IPS-NIHi11 (cell line): ENCODE data around the gene SMIM36.
"Not testable (repeated sequence)": the region's sequence is repeated elsewhere in the genome, so short reads cannot be mapped to it uniquely, and the experiment has no call there.

Experiments
- DNase-seq: peaks from one replicate; pipeline ENCODE4 v3.0.0; 2012; ENCODE audit warnings: mixed read lengths, low spot score

Gene SMIM36

GRCh38 chr17:55454906-55455474 lies 56.3 kb downstream of the SMIM36 start:
- DNase-seq, result no peak

GRCh38 chr17:55453839-55454557 lies 57.3 kb downstream of the SMIM36 start:
- no peak for DNase-seq

GRCh38 chr17:55452139-55452790 lies 59.0 kb downstream of the SMIM36 start:
- no peak for DNase-seq

GRCh38 chr17:55451758-55452138 lies 59.5 kb downstream of the SMIM36 start:
- no peak for DNase-seq

GRCh38 chr17:55451203-55451641 lies 60.0 kb downstream of the SMIM36 start:
- no peak for DNase-seq

GRCh38 chr17:55450232-55450825 lies 60.9 kb downstream of the SMIM36 start:
- DNase-seq, result no peak

GRCh38 chr17:55448681-55449080 lies 62.6 kb downstream of the SMIM36 start:
- DNase-seq, result no peak

GRCh38 chr17:55446581-55447205 lies 64.6 kb downstream of the SMIM36 start:
- DNase-seq, result no peak

- DNase-seq, result not testable (repeated sequence)
Observed at GRCh38 chr17:55446004-55446403, 65.2 kb downstream of the SMIM36 start.

GRCh38 chr17:55444471-55445441 lies 66.5 kb downstream of the SMIM36 start:
- DNase-seq, result no peak

GRCh38 chr17:55443904-55444303 lies 67.3 kb downstream of the SMIM36 start:
- no peak for DNase-seq

GRCh38 chr17:55442953-55443683 lies 68.1 kb downstream of the SMIM36 start:
- no peak for DNase-seq

- DNase-seq, result no peak
Observed at GRCh38 chr17:55442462-55442861, 68.8 kb downstream of the SMIM36 start.

GRCh38 chr17:55441544-55441943 lies 69.7 kb downstream of the SMIM36 start:
- DNase-seq, result no peak

- DNase-seq, result no peak
Observed at GRCh38 chr17:55440391-55440790, 70.9 kb downstream of the SMIM36 start.

- no peak for DNase-seq
Observed at GRCh38 chr17:55437159-55437605, 74.1 kb downstream of the SMIM36 start.

GRCh38 chr17:55436224-55437158 lies 74.8 kb downstream of the SMIM36 start:
- no peak for DNase-seq

GRCh38 chr17:55435408-55435807 lies 75.8 kb downstream of the SMIM36 start:
- no peak for DNase-seq

GRCh38 chr17:55434721-55435120 lies 76.5 kb downstream of the SMIM36 start:
- no peak for DNase-seq
